OCI-LY7 (cell line): ENCODE measurements around the gene PLVAP.

Source experiments
- CTCF ChIP-seq: fragments of 200-600 bp; sonication (generic); conservative IDR thresholded peaks from 2 replicates; pipeline ENCODE4 v1.5.1; 2014; ENCODE audit warnings: mild to moderate bottlenecking, antibody characterized with exemption, low read length, moderate library complexity, mixed read lengths
- EZH2phosphoT487 ChIP-seq: fragments of 200-600 bp; sonication (generic); IDR thresholded peaks from 2 replicates; pipeline ENCODE4 v1.6.1; 2018; ENCODE audit warnings: low read depth, borderline replicate concordance, mild to moderate bottlenecking, mixed run types, antibody characterized with exemption, low read length, moderate library complexity, mixed read lengths

DNA sequence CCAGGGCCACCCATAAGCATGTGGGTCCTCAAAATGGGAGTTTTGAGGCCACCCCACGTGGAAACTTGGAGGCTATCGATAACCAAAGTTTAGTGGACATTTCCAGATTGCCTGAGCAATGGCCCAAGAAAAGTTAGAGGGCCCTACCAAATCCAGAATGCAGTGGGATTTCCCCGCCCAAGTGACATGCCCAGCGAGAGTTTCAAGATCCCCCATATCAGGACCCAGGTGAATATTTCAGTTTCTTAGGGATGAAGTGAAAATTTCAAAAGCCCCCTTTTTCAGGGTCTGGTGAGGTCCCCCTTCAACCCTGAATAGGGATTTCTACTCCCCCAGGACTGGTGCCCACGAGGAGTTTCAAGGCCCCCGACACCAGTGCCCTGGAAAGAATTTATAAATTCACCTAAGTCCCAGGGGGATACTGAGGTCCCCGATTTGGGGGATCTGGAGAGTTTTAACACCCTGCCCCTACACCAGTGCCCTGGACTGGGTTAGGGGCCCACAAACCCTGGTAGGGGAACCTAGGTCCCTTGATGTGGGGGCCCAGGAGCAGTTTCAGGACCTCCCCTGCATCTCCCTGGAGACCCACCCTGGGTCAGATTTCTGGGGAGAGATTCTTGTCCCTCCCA is 27.6 kb upstream of the PLVAP start:
- TF ChIP-seq CTCF (no peak), EZH2phosphoT487 (no peak)
